ENCODE data around the gene NTM.

NTM gene

DNA sequence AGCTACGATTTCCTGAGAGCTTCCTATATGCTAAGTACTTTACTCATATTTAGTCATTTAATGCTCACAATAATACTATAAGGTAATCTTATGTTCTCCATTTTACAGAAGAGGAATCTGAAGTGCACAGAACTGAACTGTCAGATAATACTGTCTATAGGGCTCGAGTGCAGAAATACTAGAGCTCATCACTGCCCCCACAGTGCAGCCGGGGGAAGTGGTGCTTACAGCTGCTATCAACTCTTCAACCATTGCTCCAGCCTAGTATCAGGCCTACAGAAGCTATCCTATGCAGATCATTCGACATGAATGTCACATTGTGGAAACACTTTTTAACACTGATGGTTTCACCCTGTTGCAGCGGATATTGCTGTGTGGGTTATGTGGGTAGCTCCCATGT lies 929.9 kb downstream of the NTM start:
- Histone ChIP-seq H3K36me3 (ENCODE audit: control insufficient read depth, insufficient read depth, low read length) (no peaks in the 10 kb centered on the region), H3K4me3 (ENCODE audit: low read depth, low read length) (no peak overlapping the region), H3K9me3 (ENCODE audit: control insufficient read depth, insufficient read depth, low read length) (no peaks in the 10 kb centered on the region), H3K9ac (ENCODE audit: low read depth, low read length) (no peak overlapping the region), H3K4me1 (ENCODE audit: control insufficient read depth, insufficient read depth, low read length) (no peaks in the 10 kb centered on the region), H3K27me3 (ENCODE audit: control insufficient read depth, insufficient read depth, low read length) (no peaks in the 10 kb centered on the region)

DNA sequence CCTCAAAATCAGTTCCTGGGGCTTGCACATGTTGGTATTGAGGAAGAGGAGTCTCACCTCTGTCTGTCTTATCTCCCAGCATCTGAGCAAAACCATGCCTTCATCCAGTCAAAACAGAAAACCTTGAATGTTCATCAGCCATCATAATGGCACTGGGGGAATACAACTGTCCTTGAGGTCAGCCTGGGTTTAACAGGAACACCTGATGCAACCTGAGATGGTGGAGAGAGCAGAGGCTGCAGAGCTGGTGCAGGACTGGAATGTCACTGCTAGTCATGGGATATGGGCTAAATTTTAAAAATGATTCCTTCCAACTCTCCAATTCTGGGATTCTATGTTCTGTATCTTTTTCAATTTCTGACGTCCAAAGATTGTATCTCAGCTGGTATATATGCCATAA lies 931.0 kb downstream of the NTM start:
- no peaks in the 10 kb centered on the region for H3K9me3 ChIP-seq (ENCODE audit: control insufficient read depth, insufficient read depth, low read length)
- H3K9ac ChIP-seq (ENCODE audit: low read depth, low read length): no peak overlapping the region
- no peaks in the 10 kb centered on the region for H3K36me3 ChIP-seq (ENCODE audit: control insufficient read depth, insufficient read depth, low read length)
- no peaks in the 10 kb centered on the region for H3K27me3 ChIP-seq (ENCODE audit: control insufficient read depth, insufficient read depth, low read length)
- no peak overlapping the region for H3K4me3 ChIP-seq (ENCODE audit: low read depth, low read length)
- no peaks in the 10 kb centered on the region for H3K4me1 ChIP-seq (ENCODE audit: control insufficient read depth, insufficient read depth, low read length)

DNA sequence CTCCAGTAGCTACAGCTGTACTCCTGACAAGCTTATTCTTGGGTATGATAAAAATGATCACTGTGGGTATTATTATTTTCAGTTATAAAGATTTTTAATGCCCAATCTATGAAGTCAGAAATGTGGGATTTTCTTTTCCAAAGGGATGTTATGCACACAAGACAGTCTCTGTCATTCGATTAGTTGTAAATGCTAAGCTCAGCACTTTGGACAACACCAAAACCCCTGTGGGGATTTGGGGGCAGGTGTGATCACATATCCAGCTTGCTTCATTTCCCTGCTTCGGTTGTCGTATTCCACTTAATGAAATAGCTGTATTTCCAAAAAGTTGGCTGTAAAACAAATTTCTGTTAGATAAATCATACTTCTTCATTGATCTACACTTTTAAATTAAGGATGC lies 931.5 kb downstream of the NTM start:
- Histone ChIP-seq H3K27me3 (ENCODE audit: control insufficient read depth, insufficient read depth, low read length) (no peaks in the 10 kb centered on the region), H3K9me3 (ENCODE audit: control insufficient read depth, insufficient read depth, low read length) (no peaks in the 10 kb centered on the region)

DNA sequence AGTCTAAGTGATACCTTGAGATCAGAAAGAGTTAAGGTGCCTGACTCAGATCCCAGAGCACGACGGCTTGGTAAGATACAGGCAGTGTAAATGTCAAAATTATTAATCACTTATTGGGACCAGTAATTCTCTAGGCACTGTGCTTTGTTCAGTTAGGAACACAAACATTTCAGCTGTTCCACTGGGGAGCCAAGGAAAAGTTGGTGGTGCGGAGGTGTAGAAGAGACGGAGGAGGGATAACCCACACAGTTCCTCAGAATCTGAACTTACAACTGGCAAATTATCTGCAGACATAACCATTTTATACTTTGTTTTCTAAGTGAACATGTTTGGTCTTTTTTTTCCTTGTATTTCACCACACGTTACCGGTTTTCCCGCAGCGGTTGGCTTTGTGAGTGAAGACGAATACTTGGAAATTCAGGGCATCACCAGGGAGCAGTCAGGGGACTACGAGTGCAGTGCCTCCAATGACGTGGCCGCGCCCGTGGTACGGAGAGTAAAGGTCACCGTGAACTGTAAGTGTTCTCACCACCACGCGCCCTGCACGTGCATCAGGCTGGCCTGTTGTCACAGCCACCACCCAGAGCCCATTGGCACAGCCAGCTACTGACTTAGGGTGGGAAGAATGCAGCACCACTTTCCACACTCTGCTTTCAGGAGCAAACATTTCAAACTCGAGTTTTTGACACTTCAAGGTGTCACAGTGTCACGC lies 937.0 kb downstream of the NTM start:
- Histone ChIP-seq H3K4me1 (ENCODE audit: control insufficient read depth, insufficient read depth, low read length) (no peaks in the 10 kb centered on the region), H3K36me3 (ENCODE audit: control insufficient read depth, insufficient read depth, low read length) (no peaks in the 10 kb centered on the region), H3K9me3 (ENCODE audit: control insufficient read depth, insufficient read depth, low read length) (no peaks in the 10 kb centered on the region), H3K4me3 (ENCODE audit: low read depth, low read length) (no peak overlapping the region), H3K27me3 (ENCODE audit: control insufficient read depth, insufficient read depth, low read length) (no peaks in the 10 kb centered on the region), H3K9ac (ENCODE audit: low read depth, low read length) (no peak overlapping the region)

More for the DNA sequence above, 931.5 kb downstream of the NTM start:
- Histone ChIP-seq H3K4me3 (ENCODE audit: low read depth, low read length) (no peak overlapping the region), H3K4me1 (ENCODE audit: control insufficient read depth, insufficient read depth, low read length) (no peaks in the 10 kb centered on the region), H3K9ac (ENCODE audit: low read depth, low read length) (no peak overlapping the region), H3K36me3 (ENCODE audit: control insufficient read depth, insufficient read depth, low read length) (no peaks in the 10 kb centered on the region)

DNA sequence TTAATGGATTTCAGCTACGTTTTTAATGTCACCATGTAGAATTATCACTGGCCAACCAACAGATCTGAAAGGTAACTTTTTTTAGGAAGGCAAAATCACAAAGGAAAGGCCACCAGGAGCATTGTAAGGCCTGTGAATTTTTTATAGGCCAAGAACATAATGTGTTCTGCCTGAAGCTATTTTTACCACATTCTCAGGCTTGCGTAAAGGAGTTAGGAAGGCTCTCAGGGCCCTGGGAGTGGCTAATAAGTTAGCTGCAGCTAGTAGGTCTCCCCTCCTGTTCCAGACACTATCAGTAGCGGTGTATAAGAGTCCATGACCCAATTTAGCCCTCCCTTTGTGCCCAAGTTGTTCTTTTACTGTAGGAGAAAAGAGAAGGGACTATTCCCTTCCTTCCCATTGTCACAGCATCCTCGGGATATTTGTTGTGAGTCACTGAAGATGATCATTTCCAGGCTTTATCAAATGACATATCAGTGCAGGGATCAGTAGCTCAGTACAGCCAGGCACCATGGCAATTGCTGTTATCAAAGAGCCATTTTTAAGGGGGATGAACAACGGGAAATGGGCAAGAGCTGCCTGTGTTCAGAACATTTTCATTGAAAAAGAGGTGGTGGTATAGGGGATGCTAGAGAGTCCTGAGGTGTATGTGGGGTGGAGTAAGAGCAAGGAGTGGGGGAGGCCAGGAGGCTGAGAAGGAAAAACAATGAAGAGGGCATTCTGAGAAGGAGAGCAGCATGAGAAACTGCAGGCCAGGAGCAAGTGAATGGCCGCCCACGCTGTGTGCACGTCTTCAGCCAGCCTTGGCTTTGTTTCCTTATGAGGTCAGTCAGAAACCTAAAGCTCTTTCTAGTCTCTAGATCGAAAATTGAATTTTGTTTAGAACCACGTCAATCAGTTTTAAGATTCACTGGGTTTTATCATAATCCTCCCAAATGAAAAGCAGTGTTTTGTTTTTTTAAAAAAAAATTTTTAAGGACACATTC lies 940.3 kb downstream of the NTM start:
- Histone ChIP-seq H3K9me3 (ENCODE audit: control insufficient read depth, insufficient read depth, low read length) (no peaks in the 10 kb centered on the region), H3K9ac (ENCODE audit: low read depth, low read length) (no peak overlapping the region), H3K36me3 (ENCODE audit: control insufficient read depth, insufficient read depth, low read length) (no peaks in the 10 kb centered on the region), H3K4me3 (ENCODE audit: low read depth, low read length) (no peak overlapping the region), H3K4me1 (ENCODE audit: control insufficient read depth, insufficient read depth, low read length) (no peaks in the 10 kb centered on the region), H3K27me3 (ENCODE audit: control insufficient read depth, insufficient read depth, low read length) (no peaks in the 10 kb centered on the region)

DNA sequence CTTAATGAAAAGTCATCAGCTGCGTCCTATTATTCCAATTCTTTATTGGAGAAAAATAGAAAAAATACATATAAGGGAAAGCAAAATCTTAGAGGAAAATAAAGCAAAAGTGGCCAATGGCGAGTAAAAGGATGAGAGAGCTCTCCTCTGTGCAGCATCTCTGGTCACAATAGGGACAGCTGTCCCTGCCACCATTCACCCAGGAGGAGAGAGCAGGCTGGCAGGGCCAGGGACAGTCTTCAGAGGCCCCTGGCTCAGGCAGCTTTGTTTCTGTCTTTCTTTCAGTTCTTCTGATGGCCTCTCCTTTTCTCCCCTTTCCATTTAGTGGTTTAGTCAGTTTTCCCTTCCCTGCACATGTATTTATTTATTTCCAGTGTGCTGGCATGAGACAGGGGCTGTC lies 941.3 kb downstream of the NTM start:
- Histone ChIP-seq H3K9ac (ENCODE audit: low read depth, low read length) (no peak overlapping the region), H3K9me3 (ENCODE audit: control insufficient read depth, insufficient read depth, low read length) (no peaks in the 10 kb centered on the region), H3K4me3 (ENCODE audit: low read depth, low read length) (no peak overlapping the region), H3K27me3 (ENCODE audit: control insufficient read depth, insufficient read depth, low read length) (no peaks in the 10 kb centered on the region), H3K4me1 (ENCODE audit: control insufficient read depth, insufficient read depth, low read length) (no peaks in the 10 kb centered on the region), H3K36me3 (ENCODE audit: control insufficient read depth, insufficient read depth, low read length) (no peaks in the 10 kb centered on the region)

DNA sequence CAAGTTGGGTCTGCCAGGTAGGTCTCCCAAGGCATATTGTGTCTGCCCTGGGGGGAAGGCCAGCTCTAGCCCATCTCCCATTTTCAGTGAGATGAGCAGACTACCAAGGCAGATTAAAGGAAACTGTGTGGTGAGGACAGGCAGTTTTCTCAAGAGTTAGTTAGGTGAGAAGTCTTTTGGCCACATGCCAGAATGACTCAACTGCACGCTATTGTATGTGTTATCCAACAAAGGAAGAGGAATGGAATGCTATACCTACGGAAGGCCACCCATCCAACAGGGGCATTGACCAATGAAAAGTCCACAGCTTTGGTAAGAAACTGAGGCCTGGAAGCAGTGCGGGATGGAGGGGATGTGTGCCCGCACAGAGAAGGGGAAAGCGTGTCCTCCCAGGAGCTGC lies 941.7 kb downstream of the NTM start:
- H3K9ac ChIP-seq (ENCODE audit: low read depth, low read length): no peak overlapping the region
- H3K27me3 ChIP-seq (ENCODE audit: control insufficient read depth, insufficient read depth, low read length): no peaks in the 10 kb centered on the region
- H3K9me3 ChIP-seq (ENCODE audit: control insufficient read depth, insufficient read depth, low read length): no peaks in the 10 kb centered on the region
- H3K36me3 ChIP-seq (ENCODE audit: control insufficient read depth, insufficient read depth, low read length): no peaks in the 10 kb centered on the region
- H3K4me1 ChIP-seq (ENCODE audit: control insufficient read depth, insufficient read depth, low read length): no peaks in the 10 kb centered on the region
- H3K4me3 ChIP-seq (ENCODE audit: low read depth, low read length): no peak overlapping the region

DNA sequence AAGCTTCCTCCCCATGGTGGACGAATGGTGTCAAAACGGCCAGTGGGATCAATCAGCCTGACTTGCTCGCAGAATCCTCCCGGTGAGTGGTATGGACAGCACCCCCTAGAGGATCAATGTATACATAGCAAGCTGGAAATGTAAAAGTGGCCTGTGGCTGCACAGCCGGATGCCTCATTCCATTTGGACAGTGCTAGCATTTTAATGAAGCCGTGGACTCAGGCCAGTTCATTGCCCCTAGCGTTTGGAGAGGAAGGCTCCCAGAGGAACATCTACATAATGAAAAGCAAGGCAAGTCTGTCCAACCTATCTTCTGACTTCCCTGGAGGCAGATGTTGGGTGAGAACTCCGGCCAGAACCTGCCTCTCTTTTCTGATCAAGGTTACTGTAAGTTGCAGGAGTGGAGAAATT lies 942.3 kb downstream of the NTM start:
- no peak overlapping the region for H3K4me3 ChIP-seq (ENCODE audit: low read depth, low read length)

DNA sequence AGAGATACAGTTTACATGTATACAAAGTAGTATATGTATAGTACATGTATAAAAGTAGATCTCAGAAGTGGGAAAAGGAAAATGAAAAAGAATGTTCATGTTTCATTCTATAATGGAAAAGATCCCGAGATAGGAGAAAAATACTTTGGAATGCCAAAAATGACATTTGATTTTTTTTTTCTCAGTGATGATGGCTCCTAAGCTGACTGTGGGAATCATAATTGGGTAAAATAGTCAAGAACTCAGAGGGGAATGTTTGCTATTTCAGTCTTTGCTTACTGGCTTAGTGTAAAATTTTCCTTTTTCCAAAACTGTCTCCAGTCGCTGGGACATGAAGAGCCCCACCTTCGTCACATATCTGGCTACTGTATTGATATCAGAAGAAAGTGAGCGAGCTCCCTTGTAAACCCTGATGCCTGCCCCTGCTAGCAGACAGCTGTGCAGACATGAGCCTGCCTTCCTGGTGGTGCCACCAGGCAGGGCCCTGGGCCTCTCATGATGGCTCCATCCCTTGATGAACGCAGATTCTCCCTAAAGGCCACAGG lies 944.6 kb downstream of the NTM start:
- no peak overlapping the region for H3K9ac ChIP-seq (ENCODE audit: low read depth, low read length)
- H3K36me3 ChIP-seq (ENCODE audit: control insufficient read depth, insufficient read depth, low read length): no peaks in the 10 kb centered on the region
- H3K4me1 ChIP-seq (ENCODE audit: control insufficient read depth, insufficient read depth, low read length): no peaks in the 10 kb centered on the region
- H3K9me3 ChIP-seq (ENCODE audit: control insufficient read depth, insufficient read depth, low read length): no peaks in the 10 kb centered on the region
- no peak overlapping the region for H3K4me3 ChIP-seq (ENCODE audit: low read depth, low read length)
- no peaks in the 10 kb centered on the region for H3K27me3 ChIP-seq (ENCODE audit: control insufficient read depth, insufficient read depth, low read length)

More for the DNA sequence above, 942.3 kb downstream of the NTM start:
- no peaks in the 10 kb centered on the region for H3K9me3 ChIP-seq (ENCODE audit: control insufficient read depth, insufficient read depth, low read length)
- no peaks in the 10 kb centered on the region for H3K4me1 ChIP-seq (ENCODE audit: control insufficient read depth, insufficient read depth, low read length)
- no peak overlapping the region for H3K9ac ChIP-seq (ENCODE audit: low read depth, low read length)
- no peaks in the 10 kb centered on the region for H3K36me3 ChIP-seq (ENCODE audit: control insufficient read depth, insufficient read depth, low read length)
- no peaks in the 10 kb centered on the region for H3K27me3 ChIP-seq (ENCODE audit: control insufficient read depth, insufficient read depth, low read length)

DNA sequence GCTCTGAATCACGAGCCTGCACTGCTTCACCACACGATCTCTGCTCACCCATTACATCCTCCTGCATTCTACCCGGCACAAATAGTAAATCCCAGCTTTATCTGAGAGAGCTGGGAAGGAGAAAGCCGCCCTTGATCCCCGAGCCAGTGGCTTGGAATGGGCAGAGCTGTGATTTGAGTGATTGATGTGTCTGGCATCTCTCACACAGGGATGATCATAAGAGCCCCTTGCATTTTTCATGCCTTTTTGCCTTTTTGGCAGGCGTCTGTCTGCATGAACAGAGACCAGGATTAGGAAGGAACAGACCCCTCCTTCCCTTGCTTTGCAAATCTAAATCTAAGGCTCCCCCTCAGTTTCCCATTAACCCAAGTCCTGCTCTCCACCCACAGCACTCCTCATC lies 945.3 kb downstream of the NTM start:
- H3K9ac ChIP-seq (ENCODE audit: low read depth, low read length): no peak overlapping the region
- H3K4me3 ChIP-seq (ENCODE audit: low read depth, low read length): no peak overlapping the region
- H3K9me3 ChIP-seq (ENCODE audit: control insufficient read depth, insufficient read depth, low read length): no peaks in the 10 kb centered on the region
- H3K4me1 ChIP-seq (ENCODE audit: control insufficient read depth, insufficient read depth, low read length): no peaks in the 10 kb centered on the region
- H3K27me3 ChIP-seq (ENCODE audit: control insufficient read depth, insufficient read depth, low read length): no peaks in the 10 kb centered on the region
- H3K36me3 ChIP-seq (ENCODE audit: control insufficient read depth, insufficient read depth, low read length): no peaks in the 10 kb centered on the region

DNA sequence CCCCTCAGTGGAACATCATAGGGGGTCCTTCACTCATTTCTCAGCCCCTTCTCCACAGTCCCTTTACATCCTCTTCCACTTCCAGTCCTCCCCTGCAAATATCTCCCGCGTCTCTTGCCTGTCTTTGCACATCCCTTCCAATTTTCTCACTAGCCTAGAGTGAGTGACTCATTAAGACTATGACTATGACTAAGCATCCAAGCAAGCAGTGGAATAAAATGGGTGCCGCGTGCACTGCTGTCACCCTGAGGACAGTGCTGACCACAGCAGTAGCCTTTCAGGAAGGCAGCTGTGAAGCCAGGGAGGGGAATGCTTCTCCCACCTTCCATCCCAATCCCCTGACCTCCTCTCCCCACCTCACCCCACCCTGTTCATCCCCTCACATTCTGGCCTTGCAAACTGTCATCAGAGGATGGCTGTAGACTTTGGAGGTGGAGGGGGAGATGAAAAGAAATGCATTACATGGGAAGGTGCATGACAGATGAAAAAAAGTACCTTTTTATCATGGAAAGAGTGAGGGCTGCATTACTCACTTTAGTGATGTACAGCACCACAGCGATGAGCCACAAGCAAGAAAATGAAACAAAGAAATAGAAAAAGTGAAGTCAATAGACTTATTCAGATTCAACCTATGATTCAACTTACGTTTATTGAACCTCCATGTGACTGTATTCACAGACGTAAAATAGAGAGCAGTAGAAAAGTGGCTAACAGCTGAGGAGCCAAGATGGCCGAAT lies 948.2 kb downstream of the NTM start:
- no peaks in the 10 kb centered on the region for H3K27me3 ChIP-seq (ENCODE audit: control insufficient read depth, insufficient read depth, low read length)
- no peaks in the 10 kb centered on the region for H3K36me3 ChIP-seq (ENCODE audit: control insufficient read depth, insufficient read depth, low read length)
- H3K4me3 ChIP-seq (ENCODE audit: low read depth, low read length): no peak overlapping the region
- no peaks in the 10 kb centered on the region for H3K9me3 ChIP-seq (ENCODE audit: control insufficient read depth, insufficient read depth, low read length)
- no peak overlapping the region for H3K9ac ChIP-seq (ENCODE audit: low read depth, low read length)
- H3K4me1 ChIP-seq (ENCODE audit: control insufficient read depth, insufficient read depth, low read length): no peaks in the 10 kb centered on the region
